DMS153 treated with DMSO at 0.1 percent for 48 hours (cell line): ENCODE measurements around the gene EXOC6B.

Source experiments
- DNase-seq: peaks from one replicate; lab custom pipeline; 2025; ENCODE audit not compliant: unreplicated experiment; lab: John Stamatoyannopoulos, UW

EXOC6B gene

DNA sequence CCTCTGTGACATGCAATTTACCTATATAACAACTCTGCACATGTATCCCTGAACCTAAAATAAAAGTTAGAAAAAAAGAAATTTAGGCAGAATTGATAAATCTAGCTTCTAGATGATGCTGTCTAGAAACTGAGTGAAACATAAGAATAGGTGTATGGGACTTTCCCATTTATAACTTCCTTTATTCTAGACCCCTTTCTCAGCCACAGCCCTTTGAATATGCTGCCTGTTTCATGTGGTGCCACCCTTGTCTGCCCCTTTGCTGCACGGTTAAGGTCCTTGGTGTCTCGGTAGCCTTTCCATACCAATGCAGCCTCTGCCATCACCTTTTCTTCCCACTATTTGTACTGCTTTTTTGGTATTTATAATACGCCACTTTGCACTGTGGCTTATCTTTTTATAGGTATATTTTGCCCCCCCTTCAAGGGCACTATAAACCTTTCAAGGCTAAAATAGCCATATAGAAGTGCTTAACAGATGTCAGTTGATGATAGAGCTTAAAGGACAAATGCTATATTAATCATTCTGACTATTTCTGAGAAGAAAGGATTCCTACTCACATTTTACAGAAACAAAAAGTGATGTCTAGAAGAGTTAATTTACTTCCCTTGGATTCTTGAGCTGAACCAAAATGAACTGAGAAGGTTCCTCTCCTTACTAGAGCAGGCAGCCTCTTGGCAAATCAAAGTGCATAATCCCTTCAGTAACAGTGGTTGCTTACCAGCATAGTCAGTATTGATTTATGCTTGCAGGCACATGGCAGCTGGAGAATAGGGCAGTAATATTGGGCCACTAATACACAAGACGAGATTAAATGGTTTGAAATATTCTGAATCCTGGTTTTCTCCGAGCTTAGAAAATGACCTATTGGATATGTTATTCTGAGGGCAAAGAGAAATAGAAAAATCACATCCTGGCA is 590.1 kb downstream of the EXOC6B start:
- no peak for DNase-seq

DNA sequence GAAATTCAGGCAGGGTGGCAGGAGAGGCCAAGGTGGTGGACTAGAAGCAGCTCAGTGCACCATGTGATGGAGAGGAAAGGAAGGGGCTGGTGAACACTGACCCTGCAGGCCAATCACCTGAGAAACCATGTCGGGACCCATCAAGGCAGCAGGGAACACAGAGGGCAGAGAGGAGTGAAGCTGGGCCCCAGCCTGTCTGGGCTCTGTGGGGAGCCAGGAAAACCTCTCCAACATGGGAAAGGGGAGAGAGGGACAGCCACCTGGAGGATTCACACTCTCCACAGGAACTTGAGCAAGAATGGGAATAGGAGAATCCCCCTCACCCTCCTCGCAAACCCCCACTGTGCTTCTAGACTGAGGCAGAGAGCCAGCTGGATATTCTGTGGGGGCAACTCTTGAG is 592.6 kb downstream of the EXOC6B start:
- DNase-seq, result no peak

GRCh38 chr2:72222829-72223564 is 602.8 kb downstream of the EXOC6B start:
- DNase-seq, result no peak

DNA sequence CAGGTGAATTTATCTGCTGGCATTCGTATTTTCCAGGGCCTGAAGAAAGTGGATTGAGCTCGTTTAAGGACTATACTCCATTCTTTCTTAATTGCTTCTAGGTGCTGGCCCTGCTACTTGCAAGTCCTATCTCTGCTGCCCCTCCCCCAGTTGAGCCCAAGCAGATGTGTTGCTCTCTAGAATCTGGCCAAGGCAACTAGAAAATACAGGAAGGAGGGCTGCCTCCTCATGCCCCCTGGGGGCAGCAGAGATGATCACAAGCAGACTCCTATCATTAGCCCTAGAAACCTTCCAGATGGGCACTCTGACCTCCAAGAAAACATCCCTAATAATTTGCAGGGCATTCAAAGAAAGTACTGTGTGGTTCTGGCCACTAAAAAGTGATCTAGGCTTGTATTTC is 605.7 kb downstream of the EXOC6B start:
- DNase-seq, result no peak

GRCh38 chr2:72214429-72215143 is 611.2 kb downstream of the EXOC6B start:
- no peak for DNase-seq

GRCh38 chr2:72212486-72212855 is 613.4 kb downstream of the EXOC6B start:
- no peak for DNase-seq

DNA sequence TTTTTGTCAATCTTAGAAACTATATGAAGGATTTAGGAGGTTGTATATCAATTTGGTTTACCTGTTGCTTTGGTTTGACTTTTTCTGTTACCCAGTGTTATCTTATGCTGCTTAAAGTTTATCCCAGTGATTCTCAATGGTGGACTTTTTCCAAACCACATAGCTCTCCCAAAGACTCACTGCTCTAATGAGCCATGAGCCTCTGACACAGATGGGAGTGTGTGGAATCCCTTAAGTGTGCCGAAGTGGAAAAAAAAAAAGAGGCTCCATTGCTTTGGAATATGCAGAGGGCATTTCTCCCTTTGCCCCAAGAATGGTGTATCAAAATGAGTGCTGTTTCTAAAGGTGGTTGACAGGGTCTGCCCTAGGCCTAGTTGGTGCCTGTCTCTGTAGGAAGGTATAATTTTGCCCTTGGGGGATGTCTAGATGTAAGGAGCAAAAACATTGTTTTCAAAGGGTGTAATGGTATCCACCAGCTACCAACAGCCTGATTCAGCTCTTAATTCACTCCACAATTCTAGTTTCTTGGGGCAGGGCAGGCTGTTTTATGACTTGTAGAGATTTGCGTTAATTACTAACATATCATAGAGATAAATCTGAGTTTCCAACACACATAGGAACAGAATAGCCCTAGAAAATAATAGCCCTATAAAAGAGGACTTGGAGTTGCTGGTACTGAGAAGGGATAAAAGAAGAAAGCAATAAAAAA is 613.9 kb downstream of the EXOC6B start:
- DNase-seq, result no peak

GRCh38 chr2:72211350-72211749 is 614.5 kb downstream of the EXOC6B start:
- DNase-seq, result no peak

DNA sequence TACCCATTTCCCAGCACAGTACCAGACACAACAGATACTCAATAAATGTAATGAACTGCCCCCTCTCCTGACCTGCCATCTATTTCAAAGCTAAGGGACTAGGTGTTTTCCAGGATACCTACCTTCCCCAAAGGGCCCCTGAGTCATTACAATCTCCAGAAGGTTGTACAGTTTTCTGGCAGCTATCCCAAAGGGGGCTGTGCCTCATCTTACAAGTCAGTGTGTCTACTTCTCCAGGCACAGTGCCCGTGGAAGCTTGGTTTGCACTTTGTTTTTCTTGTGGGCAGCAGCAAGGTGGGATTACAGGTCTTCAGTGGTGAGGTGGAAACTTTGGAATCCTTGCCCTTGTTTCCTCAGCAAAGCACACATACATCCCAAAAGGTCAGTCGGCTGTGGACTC is 615.4 kb downstream of the EXOC6B start:
- DNase-seq, result no peak

- no peak for DNase-seq
These were observed 617.6 kb downstream of the EXOC6B start for GRCh38 chr2:72208225-72208624.

- no peak for DNase-seq
These were observed 618.5 kb downstream of the EXOC6B start for GRCh38 chr2:72207334-72207733.

- DNase-seq, result no peak
These were observed 620.3 kb downstream of the EXOC6B start for GRCh38 chr2:72205504-72205881.

DNA sequence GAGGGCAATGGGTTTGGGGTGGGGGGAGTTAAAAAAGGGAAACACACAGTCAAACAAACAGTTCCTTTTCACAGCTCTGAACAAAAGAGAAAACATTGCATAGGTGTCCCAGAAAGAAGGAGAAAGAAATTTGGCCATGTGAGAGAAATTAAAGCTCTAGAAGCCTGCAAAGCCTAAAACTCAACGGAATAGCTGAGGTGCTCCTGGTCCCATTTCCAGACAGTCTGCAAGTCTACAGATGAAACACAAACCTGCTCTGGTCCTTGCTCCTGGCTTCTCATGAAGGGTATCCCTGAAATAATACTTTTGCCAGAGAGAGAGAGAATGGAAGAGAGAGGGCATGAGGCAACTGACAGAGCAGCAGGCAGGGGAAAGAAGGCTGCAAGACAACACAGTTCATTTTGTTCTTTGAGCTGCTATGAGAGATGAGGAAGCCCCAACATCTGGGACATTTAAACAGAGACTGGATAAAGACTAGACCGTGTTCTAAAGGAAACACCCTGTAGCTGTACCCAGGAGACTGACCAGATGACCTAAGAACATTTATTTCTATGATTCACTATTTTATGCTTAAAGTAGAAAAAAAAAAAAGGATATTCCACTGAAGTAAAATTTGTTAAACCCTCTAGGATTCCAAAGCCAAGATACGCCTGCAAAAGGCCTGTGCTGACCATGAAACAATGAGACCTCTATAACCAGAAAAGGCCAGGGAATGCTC is 620.9 kb downstream of the EXOC6B start:
- DNase-seq, result no peak

DNA sequence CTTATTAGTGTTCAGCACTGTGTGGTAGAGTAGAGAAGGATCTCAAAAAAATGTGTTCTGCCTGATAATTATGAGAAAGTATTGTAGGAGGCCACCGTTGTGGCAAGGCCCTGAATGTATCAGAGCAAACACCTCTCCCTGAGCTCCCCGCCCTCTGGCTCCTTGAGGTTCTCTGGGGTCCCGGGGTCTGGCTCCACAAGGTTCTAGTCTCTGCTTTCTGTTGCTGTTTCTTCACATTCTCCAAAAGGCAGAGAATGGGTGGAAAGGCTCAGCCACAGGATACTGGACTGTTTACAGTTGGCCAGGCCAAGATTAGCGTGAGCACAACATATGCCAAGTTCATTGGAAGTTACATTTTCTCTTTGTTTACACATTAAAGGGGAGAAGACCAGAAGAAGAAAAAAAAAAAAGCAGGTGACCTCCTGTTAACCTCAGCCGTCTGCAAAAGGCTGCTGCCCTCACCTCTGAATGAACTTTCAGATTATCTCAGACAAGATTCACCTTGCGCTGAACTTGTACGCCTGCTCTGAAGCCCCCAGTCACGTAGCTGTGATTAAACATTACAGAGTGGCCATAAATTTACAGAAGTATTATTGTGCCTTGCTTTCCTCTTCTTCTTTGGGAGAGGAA is 621.6 kb downstream of the EXOC6B start:
- no peak for DNase-seq

- no peak for DNase-seq
These were observed 627.1 kb downstream of the EXOC6B start for GRCh38 chr2:72198532-72199241.

- no peak for DNase-seq
These were observed 632.1 kb downstream of the EXOC6B start for GRCh38 chr2:72193723-72194122.

DNA sequence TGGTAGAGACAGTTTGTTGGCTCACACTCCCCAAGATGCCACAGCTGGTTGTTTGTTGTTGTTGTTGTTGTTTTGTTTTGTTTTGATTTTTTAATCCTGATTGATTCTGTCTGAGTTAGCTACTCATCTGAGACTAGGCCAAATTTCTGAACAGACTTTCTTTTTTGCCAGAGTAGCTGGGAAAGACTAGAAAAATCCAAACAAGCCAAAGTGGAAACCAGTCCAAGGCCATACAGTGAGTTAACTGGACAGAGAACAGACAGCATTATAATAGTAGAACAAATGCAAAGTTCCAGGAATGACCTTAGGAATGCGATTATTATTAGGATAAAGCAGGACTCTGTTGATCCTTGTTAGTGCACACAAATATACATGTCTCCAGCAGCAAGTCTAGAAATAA is 634.4 kb downstream of the EXOC6B start:
- no peak for DNase-seq

DNA sequence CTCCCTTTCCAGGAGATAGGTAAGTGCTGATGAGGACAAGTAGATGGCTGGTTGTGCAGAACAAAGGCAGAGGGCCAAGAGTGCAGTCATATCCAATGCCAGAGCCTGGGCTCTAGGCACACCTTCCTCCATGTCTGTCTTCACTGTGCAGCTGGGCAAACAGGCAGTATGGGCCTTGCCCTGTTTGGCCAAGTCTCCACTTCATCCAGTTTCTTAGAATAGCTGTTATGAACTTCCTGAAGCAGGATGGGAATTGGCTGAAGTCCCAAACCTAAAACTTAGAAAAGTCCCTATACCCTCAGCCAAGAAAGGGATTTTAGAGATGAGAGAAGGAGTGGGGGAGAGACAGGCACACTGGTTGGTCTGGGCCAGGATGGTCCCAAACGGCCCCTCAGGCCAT is 640.6 kb downstream of the EXOC6B start:
- DNase-seq, result no peak

DNA sequence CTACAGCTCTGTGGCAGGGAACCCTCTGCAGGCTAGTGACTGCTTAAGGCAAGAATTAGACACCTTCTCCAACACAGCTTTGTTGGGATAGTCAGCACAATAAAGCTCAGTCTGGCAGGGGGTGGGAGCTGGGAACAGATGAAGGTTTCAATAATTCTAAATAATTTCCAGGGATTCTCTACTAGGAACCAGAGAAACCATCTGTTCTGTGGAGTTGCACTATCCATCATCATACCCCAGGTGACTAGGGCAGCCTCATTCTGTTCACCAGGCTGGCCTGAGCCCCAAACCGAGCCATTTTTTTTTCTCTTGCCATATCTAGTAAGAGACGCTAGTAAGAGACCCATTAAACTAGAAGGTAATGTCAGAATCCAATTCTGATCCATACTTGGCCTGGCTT is 642.4 kb downstream of the EXOC6B start:
- DNase-seq, result no peak
